ENCODE results near the gene PTPN5.

Gene PTPN5

GRCh38 chr11:18715476-18715875 lies 76.1 kb downstream of the PTPN5 start:
- no peaks in the 10 kb centered on the region for H3K9me3 ChIP-seq (ENCODE audit: control insufficient read depth, low read length)
- DNase-seq: no peak
- H3K27ac ChIP-seq (ENCODE audit: insufficient read depth, low read length, poor library complexity, severe bottlenecking): no peak overlapping the region
- H3K27me3 ChIP-seq (replicated peaks; ENCODE audit: control insufficient read depth, insufficient read depth, low read length, poor library complexity, severe bottlenecking): no peaks in the 10 kb centered on the region
- H3K4me1 ChIP-seq (ENCODE audit: control insufficient read depth, insufficient read depth, low read length, poor library complexity, severe bottlenecking): no peaks in the 10 kb centered on the region
- H3K4me3 ChIP-seq (ENCODE audit: insufficient read depth, low read depth, low read length, poor library complexity, severe bottlenecking): no peak overlapping the region
- H3K36me3 ChIP-seq (ENCODE audit: control insufficient read depth, insufficient read depth, low read length): no peaks in the 10 kb centered on the region

GRCh38 chr11:18714443-18714780 lies 77.2 kb downstream of the PTPN5 start:
- H3K27me3 ChIP-seq (replicated peaks; ENCODE audit: control insufficient read depth, insufficient read depth, low read length, poor library complexity, severe bottlenecking): no peaks in the 10 kb centered on the region
- no peaks in the 10 kb centered on the region for H3K9me3 ChIP-seq (ENCODE audit: control insufficient read depth, low read length)
- H3K4me1 ChIP-seq (ENCODE audit: control insufficient read depth, insufficient read depth, low read length, poor library complexity, severe bottlenecking): no peaks in the 10 kb centered on the region
- no peak overlapping the region for H3K27ac ChIP-seq (ENCODE audit: insufficient read depth, low read length, poor library complexity, severe bottlenecking)
- no peaks in the 10 kb centered on the region for H3K36me3 ChIP-seq (ENCODE audit: control insufficient read depth, insufficient read depth, low read length)
- no peak for DNase-seq
- H3K4me3 ChIP-seq (ENCODE audit: insufficient read depth, low read depth, low read length, poor library complexity, severe bottlenecking): no peak overlapping the region

- H3K36me3 ChIP-seq (ENCODE audit: control insufficient read depth, insufficient read depth, low read length): no peaks in the 10 kb centered on the region
- H3K9me3 ChIP-seq (ENCODE audit: control insufficient read depth, low read length): no peaks in the 10 kb centered on the region
- H3K4me3 ChIP-seq (ENCODE audit: insufficient read depth, low read depth, low read length, poor library complexity, severe bottlenecking): no peak overlapping the region
- H3K4me1 ChIP-seq (ENCODE audit: control insufficient read depth, insufficient read depth, low read length, poor library complexity, severe bottlenecking): no peaks in the 10 kb centered on the region
- H3K27ac ChIP-seq (ENCODE audit: insufficient read depth, low read length, poor library complexity, severe bottlenecking): no peak overlapping the region
- H3K27me3 ChIP-seq (replicated peaks; ENCODE audit: control insufficient read depth, insufficient read depth, low read length, poor library complexity, severe bottlenecking): no peaks in the 10 kb centered on the region
- no peak for DNase-seq
Observed at GRCh38 chr11:18713646-18714442, 77.8 kb downstream of the PTPN5 start.

- Histone ChIP-seq H3K27me3 (replicated peaks; ENCODE audit: control insufficient read depth, insufficient read depth, low read length, poor library complexity, severe bottlenecking) (no peaks in the 10 kb centered on the region), H3K9me3 (ENCODE audit: control insufficient read depth, low read length) (no peaks in the 10 kb centered on the region), H3K36me3 (ENCODE audit: control insufficient read depth, insufficient read depth, low read length) (no peaks in the 10 kb centered on the region), H3K4me1 (ENCODE audit: control insufficient read depth, insufficient read depth, low read length, poor library complexity, severe bottlenecking) (peaks cover 12% of the 10 kb centered on the region), H3K4me3 (ENCODE audit: insufficient read depth, low read depth, low read length, poor library complexity, severe bottlenecking) (no peak overlapping the region), H3K27ac (ENCODE audit: insufficient read depth, low read length, poor library complexity, severe bottlenecking) (no peak overlapping the region)
- no peak for DNase-seq
Observed at GRCh38 chr11:18710545-18710944, 81.1 kb downstream of the PTPN5 start.

- Histone ChIP-seq H3K36me3 (ENCODE audit: control insufficient read depth, insufficient read depth, low read length) (no peaks in the 10 kb centered on the region), H3K9me3 (ENCODE audit: control insufficient read depth, low read length) (no peaks in the 10 kb centered on the region), H3K27me3 (replicated peaks; ENCODE audit: control insufficient read depth, insufficient read depth, low read length, poor library complexity, severe bottlenecking) (no peaks in the 10 kb centered on the region), H3K4me3 (ENCODE audit: insufficient read depth, low read depth, low read length, poor library complexity, severe bottlenecking) (no peak overlapping the region), H3K4me1 (ENCODE audit: control insufficient read depth, insufficient read depth, low read length, poor library complexity, severe bottlenecking) (peaks cover 15% of the 10 kb centered on the region), H3K27ac (ENCODE audit: insufficient read depth, low read length, poor library complexity, severe bottlenecking) (no peak overlapping the region)
- no peak for DNase-seq
Observed at GRCh38 chr11:18709414-18709813, 82.2 kb downstream of the PTPN5 start.

GRCh38 chr11:18707811-18708340 lies 83.7 kb downstream of the PTPN5 start:
- Histone ChIP-seq H3K4me1 (ENCODE audit: control insufficient read depth, insufficient read depth, low read length, poor library complexity, severe bottlenecking) (peaks cover 15% of the 10 kb centered on the region), H3K27ac (ENCODE audit: insufficient read depth, low read length, poor library complexity, severe bottlenecking) (no peak overlapping the region), H3K27me3 (replicated peaks; ENCODE audit: control insufficient read depth, insufficient read depth, low read length, poor library complexity, severe bottlenecking) (no peaks in the 10 kb centered on the region), H3K4me3 (ENCODE audit: insufficient read depth, low read depth, low read length, poor library complexity, severe bottlenecking) (no peak overlapping the region), H3K36me3 (ENCODE audit: control insufficient read depth, insufficient read depth, low read length) (no peaks in the 10 kb centered on the region), H3K9me3 (ENCODE audit: control insufficient read depth, low read length) (no peaks in the 10 kb centered on the region)
- no peak for DNase-seq

- peak in 2 of 3 donors; percentile 23 to 52 for DNase-seq
- Histone ChIP-seq H3K9me3 (ENCODE audit: control insufficient read depth, low read length) (no peaks in the 10 kb centered on the region), H3K36me3 (ENCODE audit: control insufficient read depth, insufficient read depth, low read length) (no peaks in the 10 kb centered on the region), H3K27ac (ENCODE audit: insufficient read depth, low read length, poor library complexity, severe bottlenecking) (peak overlapping the region; percentile 63), H3K27me3 (replicated peaks; ENCODE audit: control insufficient read depth, insufficient read depth, low read length, poor library complexity, severe bottlenecking) (no peaks in the 10 kb centered on the region), H3K4me1 (ENCODE audit: control insufficient read depth, insufficient read depth, low read length, poor library complexity, severe bottlenecking) (peaks cover 15% of the 10 kb centered on the region), H3K4me3 (ENCODE audit: insufficient read depth, low read depth, low read length, poor library complexity, severe bottlenecking) (peak overlapping the region; percentile 87)
Observed at GRCh38 chr11:18706330-18707243, 85.0 kb downstream of the PTPN5 start.

- Histone ChIP-seq H3K36me3 (ENCODE audit: control insufficient read depth, insufficient read depth, low read length) (no peaks in the 10 kb centered on the region), H3K9me3 (ENCODE audit: control insufficient read depth, low read length) (no peaks in the 10 kb centered on the region), H3K4me3 (ENCODE audit: insufficient read depth, low read depth, low read length, poor library complexity, severe bottlenecking) (peak overlapping the region; percentile 87), H3K27me3 (replicated peaks; ENCODE audit: control insufficient read depth, insufficient read depth, low read length, poor library complexity, severe bottlenecking) (no peaks in the 10 kb centered on the region), H3K4me1 (ENCODE audit: control insufficient read depth, insufficient read depth, low read length, poor library complexity, severe bottlenecking) (peaks cover 15% of the 10 kb centered on the region), H3K27ac (ENCODE audit: insufficient read depth, low read length, poor library complexity, severe bottlenecking) (no peak overlapping the region)
- DNase-seq: peak in 1 of 3 donors; percentile 5
Observed at GRCh38 chr11:18705651-18706281, 85.8 kb downstream of the PTPN5 start.

GRCh38 chr11:18704698-18705097 lies 86.9 kb downstream of the PTPN5 start:
- H3K27ac ChIP-seq (ENCODE audit: insufficient read depth, low read length, poor library complexity, severe bottlenecking): no peak overlapping the region
- no peak for DNase-seq
- no peaks in the 10 kb centered on the region for H3K36me3 ChIP-seq (ENCODE audit: control insufficient read depth, insufficient read depth, low read length)
- H3K9me3 ChIP-seq (ENCODE audit: control insufficient read depth, low read length): no peaks in the 10 kb centered on the region
- H3K27me3 ChIP-seq (replicated peaks; ENCODE audit: control insufficient read depth, insufficient read depth, low read length, poor library complexity, severe bottlenecking): no peaks in the 10 kb centered on the region
- H3K4me1 ChIP-seq (ENCODE audit: control insufficient read depth, insufficient read depth, low read length, poor library complexity, severe bottlenecking): peaks cover 15% of the 10 kb centered on the region
- no peak overlapping the region for H3K4me3 ChIP-seq (ENCODE audit: insufficient read depth, low read depth, low read length, poor library complexity, severe bottlenecking)

Data from effector memory CD4-positive, alpha-beta T cell (primary cell).